ENCODE results near the gene RHOV.

The RHOV gene, protein sequence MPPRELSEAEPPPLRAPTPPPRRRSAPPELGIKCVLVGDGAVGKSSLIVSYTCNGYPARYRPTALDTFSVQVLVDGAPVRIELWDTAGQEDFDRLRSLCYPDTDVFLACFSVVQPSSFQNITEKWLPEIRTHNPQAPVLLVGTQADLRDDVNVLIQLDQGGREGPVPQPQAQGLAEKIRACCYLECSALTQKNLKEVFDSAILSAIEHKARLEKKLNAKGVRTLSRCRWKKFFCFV

DNA sequence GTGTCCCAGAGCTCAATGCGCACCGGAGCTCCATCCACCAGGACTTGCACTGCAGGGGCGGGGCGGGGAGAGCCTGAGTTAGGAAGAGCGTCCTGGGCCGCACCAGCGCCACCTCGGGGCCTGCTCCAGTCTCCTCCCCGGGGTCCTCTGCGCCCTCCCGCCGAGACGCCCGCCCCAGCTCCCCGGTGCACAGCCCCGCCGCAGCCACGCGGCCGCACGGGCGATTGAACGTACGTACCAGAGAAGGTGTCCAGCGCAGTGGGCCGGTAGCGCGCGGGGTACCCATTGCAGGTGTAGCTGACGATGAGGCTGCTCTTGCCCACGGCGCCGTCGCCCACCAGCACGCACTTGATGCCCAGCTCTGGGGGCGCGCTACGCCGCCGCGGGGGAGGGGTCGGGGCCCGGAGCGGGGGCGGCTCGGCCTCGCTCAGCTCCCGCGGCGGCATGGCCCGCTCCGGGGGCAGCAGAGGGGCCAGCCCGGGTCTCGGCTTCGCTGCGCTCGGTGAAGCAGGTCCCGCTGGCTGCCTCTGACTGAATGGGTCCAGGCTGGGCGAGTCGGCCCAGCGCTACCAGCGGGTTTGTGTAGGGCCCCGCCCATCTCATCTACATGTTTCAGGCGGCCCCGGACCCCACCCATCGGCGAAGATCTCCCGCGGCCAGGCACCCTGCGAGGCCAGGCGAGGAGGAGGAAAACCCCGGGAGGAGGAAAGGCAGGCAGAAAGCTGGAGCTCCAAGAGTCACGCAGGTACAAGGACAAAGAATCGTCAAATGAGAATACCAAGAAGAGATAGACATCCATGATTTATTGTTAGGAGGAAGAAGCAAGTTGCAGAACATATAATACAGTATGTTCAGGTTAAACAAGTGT lies at the start of gene RHOV:
Gene RHOV, minus strand, starts transcription at position 541 of the 868 bp plus-strand sequence. Its CDS starts 95 bp downstream, at position 446.
- DNase-seq, result peak; percentile 67

DNA sequence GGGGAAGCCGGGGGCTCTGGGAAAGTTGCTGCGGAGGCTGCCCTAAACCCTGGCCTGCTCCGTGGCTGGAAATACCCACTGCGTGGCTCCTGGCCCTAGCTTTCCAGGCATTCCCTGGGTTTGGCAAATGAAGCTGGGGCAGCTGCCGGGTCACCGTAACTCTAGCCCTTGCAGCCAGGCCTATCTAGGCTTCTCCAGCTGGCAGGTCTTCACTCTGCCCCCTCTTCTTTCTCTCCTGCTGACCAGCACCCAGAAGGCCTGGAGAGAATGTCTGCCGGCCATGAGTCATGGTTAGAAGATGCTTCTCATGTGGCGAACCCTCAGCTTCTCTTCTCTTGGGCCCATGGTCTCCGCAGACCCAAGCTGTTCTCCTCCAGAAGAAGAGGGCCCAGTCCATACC lies 49.5 kb upstream of the RHOV start:
- DNase-seq, result no peak

DNA sequence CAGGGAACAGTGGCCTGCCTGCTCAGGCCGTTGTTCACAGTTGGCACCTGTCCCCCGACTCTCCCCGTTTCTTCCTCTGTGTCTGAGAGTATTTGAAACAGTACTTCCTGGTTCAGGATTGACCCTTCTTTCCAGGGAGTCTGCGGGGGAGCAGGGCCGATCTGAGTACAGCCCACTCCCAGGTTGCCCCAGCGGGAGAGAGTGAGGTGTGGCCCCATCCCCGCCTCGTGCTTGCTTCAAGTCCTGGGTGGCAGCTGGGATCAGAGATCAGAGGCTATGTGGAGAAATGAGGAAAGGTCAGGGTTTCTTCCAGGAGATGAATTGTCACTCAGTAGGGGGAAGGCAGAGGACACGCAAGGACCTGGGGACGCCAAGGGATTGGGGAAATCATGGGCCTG lies 48.6 kb upstream of the RHOV start:
- no peak for DNase-seq

DNA sequence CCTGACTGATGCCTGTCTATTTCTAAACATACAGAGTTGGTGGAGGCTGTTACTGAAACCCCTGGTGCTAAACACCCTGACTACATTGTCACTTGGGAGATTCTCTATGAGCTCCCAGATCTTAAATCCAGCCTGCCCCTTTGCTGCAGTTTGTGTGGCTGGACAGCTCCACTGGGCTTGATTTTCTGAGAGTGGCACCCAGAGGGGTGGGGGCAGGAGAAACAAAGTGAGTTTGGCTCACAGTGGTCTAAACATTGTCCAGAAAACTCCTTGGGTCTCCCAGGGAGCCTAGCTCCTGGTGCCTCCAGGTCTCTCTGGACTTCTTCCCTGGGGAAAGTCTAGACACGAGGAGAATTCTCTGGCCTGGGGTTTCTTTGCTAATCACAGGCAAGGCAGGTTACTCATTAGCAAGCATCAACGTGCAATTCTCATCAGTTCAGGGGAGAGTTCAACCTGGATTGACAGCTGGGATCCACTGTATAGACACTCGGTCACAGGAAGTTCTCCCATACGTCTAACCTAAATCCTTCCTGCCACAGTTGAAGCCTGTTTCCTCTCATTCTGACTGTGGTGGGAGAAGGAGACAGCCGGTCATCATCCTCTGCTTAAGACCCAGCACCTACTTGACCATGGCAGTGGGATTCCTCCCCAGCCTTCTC lies 48.0 kb upstream of the RHOV start:
- no peak for DNase-seq

DNA sequence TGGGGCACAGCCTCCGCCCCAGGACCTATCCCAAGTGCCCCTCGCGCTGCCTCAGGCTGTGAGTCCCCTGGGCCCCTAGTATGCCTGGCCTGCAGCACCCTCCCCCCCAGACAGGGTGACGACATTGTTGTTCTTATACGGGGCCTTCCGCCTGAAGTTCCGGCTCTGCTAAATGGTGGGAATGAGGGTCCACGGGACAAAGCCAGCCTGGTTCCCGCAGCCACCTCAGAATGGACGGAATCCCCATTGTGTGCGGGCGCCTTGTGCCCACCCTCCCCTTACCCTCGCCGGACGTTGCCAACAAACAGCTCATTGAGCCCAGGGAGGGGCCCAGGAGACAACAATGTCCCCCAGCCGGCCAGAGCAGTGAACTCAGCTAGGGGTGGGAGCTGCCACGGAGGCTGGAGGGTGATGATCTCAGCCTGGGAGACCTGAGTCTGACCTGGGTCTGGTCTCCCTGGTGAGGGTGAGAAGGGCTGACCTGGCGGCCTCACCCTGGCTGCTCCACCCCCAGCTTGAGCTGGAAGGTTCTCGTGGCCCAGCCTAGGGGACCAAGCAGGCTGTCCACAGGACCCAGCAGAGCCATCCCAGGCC lies 44.9 kb upstream of the RHOV start:
- no peak for DNase-seq

DNA sequence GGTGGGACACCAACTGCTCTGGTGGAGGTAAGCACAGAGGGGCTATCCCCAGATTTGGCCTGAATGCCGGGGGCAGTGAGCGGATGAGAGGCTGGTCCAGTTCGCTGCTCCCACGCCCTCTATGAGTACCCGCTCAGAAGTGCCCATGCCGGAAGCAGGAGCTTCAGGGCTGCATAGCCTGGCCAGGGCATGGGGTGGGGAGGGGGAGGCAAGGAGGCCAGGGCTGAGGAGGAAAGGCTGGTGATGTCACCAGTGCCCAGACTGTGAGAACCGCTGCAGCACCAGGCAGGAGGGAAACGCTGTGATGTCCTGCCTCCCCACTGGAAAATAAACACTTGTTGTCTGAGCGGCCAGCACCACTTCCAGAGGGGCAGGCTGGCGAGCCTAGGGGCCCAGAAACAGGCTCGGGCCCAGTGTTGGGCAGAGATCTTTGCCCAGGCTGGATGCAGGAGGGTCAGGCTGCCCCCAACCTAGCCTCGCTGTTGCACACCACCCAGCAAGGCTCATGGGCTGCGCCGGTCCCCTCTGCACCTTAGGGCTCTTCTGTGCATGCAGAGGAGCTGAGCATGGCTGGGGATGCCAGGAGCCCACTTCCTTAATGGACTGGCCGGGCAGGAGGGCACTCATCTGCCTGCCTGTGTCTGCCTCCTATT lies 44.2 kb upstream of the RHOV start:
- DNase-seq, result no peak

DNA sequence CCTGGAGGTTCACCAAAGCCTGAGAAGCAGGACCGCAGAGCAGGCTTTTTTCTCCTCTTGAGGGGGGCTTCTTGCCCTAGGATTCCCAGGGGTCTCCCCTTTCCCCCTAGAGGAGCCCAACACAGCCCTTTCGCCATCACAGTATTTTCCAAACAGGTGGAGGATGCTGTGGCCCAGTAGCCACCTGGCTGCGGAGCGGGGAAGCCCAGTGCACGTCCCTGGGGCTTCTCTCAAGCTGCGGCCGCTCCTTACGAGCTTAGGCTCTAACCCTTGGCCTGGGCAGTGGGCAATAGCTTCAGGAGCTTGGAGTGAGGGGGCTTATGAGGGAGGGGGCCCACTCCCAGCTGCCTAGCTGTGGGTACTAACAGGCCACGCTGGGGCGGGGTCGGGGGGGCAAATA lies 43.6 kb upstream of the RHOV start:
- DNase-seq, result no peak

DNA sequence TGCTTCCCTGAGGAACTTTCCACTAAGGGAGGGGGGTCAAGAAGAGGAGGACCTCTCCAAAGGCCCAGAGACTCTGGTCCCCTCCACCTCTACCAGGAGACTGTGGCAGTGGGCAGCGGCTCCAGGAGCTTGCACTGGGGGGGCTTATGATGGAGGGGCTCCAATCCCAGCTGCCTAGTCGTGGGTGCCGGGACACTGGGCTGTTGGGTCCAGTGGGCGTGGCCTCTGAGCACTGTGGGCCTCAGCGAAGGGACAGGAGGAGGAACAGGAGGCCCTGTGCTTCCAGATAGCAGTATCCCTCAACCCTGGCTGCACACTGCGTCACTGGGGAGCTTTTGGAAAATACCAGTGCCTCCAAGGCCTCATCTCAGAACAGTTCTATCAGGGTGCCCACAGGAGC lies 41.6 kb upstream of the RHOV start:
- no peak for DNase-seq

DNA sequence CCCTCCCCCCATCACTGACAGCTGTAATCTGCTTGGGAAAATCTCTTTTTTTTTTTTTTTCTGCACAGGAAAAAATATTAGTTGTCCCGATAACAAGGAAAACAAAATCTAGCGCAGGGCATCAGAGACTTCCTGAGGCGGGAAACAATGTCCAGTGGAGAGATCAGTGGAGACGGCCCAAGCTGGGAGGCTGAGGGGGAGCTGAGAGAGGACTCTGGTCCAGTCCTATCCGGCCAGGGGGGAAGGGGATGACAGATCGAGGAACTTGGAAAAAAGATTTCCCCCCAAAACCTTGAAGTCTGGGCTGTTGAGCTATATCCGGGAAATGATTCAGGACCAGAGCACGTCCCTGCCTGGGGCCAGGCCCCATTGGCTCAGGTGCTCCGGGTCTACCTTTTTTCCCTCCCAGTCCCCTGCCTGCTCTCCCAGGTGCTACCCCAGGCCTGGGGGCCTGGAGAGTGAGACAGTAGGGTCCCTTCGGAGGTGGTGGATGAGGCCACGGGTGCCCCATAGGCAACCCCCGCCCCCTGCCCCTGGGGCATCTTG lies 41.2 kb upstream of the RHOV start:
- DNase-seq, result no peak

DNA sequence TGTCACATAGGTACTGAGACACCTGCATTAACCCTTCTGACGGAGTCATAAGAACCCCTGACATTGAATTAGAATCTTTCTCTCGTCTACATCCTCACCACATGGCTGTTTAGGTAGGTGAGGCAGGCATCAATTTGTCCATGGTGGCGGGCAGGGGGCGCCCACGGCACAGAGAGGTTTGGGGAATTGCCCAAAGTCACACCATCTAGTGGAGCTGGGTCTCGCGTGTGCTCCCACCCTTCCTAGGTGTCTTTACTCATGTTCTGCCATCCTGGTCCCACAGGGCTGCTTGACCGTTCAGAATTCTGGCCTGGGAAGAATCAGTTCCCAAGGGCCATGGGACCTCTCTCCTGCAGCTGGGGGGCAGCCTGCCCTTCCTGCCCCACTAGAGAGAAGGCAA lies 40.5 kb upstream of the RHOV start:
- no peak for DNase-seq

DNA sequence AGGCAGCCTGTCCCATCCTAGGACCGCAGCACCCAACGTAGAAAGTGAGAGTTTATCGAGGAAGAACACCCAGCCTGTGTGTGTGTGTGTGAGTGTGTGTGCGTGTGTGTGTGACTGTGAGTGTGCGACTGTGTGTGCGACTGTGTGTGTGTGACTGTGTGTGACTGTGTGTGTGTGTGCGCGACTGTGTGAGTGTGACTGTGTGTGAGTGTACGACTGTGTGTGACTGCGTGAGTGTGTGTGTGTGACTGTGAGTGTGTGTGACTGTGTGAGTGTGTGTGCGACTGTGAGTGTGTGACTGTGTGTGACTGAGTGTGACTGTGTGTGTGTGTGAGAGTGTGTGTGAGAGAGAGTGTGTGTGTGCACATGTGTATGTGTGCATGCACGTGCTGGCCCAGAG lies 40.0 kb upstream of the RHOV start:
- no peak for DNase-seq

DNA sequence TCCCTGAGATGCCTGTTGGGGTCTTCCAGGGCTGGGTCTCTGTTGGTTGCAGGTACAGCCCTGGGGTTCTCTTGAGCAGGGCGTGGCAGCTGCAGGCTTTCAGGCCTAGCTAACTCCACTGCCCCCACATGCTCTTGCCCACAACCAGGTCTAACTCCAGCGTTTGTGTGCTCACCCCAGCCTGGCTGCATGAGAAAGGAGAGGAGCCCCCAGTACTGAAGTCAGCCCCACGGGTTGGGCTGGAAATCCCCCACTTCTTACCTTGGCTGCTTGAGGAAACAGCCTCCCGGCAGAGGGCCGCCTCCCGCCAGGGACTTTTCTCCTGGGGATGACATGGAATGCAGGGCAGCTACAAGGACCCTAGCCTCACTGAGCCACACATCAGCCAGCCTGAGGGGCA lies 38.4 kb upstream of the RHOV start:
- no peak for DNase-seq

DNA sequence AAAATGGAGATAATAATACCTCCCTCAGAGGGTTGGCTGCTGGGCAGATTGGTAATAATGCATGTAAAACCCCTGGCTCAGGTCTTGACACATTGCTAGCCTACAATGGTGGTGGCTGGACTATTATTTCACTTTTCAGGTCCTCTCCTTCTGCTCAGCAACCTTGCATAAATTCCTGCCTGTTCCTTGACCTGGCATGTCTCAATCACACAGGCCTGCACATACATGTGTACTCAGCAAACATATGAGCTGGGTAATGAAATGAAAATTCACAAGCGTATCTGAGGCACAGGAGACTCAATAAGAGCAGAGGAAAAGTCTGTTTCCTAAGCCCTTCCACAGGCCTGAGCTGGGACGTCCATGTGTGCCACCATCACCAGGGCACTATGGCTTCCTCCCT lies 37.7 kb upstream of the RHOV start:
- DNase-seq, result no peak

DNA sequence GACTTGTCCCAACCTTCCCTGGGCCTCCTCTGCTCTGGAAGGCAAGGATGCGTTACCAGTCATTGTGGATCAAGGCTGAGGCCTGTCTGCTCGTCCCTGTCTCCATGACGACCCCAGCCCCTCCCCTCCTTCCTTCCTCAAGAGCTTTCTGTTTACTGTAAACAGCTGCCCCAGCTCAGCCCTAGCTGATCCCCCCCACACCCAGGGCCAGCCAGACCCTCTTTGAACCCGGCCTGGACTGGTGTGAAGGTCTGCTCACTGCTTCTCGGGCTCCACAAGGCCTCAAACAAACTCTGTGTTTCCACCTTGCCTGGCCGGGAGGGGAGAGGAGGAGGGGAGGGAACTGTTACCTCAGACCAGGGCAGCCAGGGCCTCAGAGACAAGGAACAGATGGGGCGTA lies 37.1 kb upstream of the RHOV start:
- no peak for DNase-seq

DNA sequence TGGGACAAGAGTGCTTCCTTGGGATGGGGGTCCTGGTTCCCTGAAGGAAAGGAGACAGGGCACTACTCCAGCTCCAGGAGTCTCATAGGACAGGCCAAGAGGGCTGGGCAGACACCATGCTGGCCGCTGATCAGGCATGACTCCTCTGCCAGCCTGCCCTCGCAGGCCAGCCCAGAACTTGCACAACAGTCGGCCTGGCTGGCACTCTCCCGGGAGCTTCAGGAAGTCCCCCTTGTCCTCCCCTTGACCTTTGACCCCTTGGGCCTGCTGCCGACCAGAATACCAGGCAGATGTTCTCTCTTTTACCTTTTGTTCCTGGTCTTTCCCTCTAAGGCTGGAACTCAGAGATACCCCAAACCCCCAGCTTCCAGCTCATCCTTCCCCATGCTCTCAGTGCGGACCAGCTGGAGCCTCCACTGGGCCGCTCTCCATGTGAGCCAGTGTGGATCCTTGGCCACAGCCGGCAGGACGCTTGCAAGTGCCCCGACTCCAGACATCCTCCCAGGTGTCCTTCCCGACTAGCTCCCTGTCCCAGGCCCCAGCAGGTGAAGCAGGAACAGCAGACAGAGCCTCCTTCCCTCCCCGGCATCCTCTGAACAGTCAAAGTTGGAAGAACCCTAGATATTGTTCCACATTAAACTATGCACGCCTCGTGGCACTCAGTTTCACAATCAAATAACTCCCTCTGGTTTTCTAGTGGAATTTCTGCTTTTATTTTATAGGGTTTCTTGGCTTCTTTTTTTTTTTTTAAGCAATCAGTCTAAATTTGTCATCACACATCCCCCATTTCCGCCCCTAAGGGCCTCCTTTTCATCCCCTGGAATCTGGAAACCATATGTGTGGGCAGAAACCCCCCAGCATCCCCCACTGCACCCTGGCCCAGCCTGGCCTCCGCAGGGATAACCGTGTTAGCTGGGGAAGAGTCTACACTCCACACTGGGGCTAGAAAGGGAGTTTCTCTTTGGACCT lies 35.9 kb upstream of the RHOV start:
- no peak for DNase-seq

DNA sequence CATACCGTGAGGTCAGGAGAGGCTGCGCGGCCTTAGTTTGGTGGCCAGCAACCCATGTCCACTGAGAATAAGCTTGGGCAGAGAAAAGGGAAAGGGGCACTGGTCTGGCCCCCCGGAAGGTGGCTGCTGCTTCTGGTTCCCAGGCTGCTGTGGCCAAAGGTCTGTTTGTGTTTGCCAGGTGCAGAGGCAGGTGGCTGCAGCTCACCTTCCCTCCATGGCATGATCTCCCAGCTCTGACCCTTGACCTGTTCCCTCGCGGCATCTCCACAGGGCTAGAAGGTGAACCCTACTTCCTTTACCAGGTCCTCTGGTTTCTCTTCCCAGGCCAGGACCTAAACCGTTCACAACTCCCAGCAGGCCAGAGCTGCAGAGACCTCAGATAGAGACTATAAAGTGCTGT lies 34.1 kb upstream of the RHOV start:
- DNase-seq, result no peak

DNA sequence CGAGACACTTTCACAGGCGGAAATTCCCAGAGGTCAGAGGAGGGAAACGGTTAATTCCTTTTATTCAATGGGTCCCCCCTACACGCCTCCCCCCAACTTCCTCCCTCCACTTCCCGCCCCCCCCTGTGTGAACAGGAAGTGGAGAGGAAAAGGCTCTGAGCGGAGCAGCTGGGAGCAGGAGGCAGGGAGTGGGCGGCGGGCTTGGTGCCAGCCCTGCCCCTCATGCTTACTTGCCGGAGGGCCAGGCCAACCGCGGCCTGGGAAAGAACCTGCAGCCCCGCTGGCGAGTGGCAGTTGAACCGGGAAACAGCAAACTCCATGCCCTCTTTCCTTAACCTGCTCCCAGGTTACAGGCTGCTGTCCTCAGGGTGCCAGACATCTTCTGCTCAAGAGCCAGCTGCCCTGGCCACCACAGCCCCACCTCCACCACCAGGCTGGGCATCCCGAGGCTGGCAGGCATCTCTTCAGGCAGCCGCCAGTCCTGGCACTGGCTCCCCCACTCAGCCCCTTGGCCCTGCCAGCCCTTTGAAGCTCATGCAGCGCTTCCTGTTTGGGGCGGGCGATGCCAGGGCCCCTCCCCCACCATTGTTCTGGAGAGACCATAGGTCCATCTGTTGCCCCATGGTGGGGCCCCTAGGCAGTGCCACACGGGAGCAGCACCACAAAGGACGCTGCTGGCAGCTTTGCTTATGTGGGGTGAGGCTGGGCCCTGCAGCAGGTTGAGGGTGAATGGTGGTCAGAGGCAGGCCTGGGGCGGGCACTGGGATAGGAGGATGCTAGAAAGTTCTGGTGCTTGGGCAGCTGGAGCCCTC lies 33.2 kb upstream of the RHOV start:
- DNase-seq, result peak; percentile 74

DNA sequence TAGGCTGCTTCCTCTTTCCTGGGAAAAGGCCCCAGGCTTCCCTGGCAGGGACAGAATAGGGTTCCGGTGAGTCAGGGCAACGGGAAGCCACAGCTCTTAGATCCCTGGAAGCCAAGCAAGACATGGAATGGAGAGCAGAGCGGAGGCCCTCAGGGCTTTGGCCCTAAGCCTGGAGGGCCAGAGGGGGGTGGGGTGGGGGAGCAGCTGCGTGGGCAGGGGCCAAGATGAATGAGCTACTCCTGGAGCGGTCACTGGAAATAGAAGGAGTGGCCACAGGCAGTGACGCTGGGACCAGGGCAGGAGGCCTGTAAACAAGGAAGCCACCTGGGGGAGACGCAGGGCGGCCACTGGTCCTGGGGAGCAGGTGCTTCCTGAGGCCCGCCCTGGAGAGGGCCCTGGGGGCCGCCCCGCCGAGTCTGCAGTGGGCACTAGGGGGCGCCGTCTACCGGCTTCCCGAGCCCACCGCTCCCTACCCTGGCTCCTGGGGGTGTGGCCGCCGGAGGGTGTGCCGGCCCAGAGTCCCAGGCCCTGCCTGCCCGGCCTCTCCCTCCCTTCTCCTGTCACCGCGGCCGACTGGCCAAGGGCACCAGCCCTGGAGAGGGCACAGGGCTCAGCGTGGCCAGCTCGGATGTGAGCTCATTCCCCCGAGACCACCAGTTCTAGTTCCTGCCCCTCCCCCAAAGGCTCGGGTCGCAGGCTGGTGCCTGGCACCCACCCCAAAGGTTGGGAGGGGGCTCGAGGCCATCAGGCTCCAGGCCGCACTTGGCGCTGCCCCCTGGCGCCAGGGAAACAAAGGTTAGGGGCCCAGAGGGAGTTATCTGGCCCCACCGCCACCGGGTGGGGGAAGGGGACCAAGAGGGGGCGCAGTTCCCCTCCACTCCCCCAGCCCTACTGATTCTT lies 32.3 kb upstream of the RHOV start:
- DNase-seq, result peak; percentile 81

DNA sequence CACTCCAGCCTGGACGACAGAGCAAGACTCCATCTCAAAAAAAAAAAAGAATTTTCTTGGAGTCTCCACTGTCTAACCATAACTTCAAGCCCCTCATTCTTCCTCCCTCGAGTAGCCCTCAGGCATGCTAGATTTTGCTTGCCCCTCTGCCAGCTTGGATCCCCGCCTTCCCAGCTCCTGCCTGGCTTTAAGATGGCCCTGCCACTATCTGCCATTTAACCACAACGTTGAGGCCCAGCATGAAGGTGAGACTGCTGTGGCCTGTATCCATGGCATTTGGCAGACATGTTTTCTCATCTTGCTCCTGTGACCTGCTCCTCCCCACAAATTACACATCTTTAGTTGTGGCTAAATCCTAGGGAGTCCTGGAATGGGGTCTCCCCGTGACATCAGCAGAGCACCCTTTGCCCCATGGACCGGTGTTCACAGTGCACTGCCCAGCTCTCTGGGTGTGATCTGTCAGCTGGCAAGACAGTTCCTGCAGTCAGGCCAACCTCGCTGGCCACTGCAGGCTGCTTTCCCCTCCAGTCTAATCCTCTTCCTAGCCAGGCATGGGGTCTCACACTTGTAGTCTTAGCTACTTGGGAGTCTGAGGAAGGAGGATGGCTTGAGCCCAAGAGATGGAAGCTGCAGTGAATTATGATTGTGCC lies 30.6 kb upstream of the RHOV start:
- no peak for DNase-seq

Measured in CD4-positive, alpha-beta T cell treated with Interleukin-6 for 4 hours (primary cell).